HL-60 (cell line): ENCODE measurements around the gene CFAP97D2.

Source experiments
- CTCF ChIP-seq: IDR thresholded peaks from one replicate; pipeline ENCODE4 v1.5.1; 2011; ENCODE audit warnings: low read length, control low read depth, inconsistent platforms; ENCODE audit not compliant: insufficient read depth
- GABPA ChIP-seq: IDR thresholded peaks from 2 replicates; pipeline ENCODE4 v1.6.1; 2012; ENCODE audit warnings: low read depth
- POLR2AphosphoS5 ChIP-seq: IDR thresholded peaks from 2 replicates; pipeline ENCODE4 v1.6.1; 2012; ENCODE audit warnings: low read depth
- SPI1 ChIP-seq: IDR thresholded peaks from 2 replicates; pipeline ENCODE4 v1.6.1; 2012; ENCODE audit warnings: low read depth, mild to moderate bottlenecking, borderline replicate concordance
- TF ChIP-seq, protein P1 (sequence below): IDR thresholded peaks from 2 replicates; pipeline ENCODE4 v1.6.1; 2012; ENCODE audit warnings: low read depth; ENCODE audit not compliant: insufficient replicate concordance

GRCh38 chr13:114177245-114178010 is 1.6 kb upstream of the CFAP97D2 start:
- TF ChIP-seq CTCF, result no peak
- no peak for TF ChIP-seq GABPA
- TF ChIP-seq, protein P1, sequence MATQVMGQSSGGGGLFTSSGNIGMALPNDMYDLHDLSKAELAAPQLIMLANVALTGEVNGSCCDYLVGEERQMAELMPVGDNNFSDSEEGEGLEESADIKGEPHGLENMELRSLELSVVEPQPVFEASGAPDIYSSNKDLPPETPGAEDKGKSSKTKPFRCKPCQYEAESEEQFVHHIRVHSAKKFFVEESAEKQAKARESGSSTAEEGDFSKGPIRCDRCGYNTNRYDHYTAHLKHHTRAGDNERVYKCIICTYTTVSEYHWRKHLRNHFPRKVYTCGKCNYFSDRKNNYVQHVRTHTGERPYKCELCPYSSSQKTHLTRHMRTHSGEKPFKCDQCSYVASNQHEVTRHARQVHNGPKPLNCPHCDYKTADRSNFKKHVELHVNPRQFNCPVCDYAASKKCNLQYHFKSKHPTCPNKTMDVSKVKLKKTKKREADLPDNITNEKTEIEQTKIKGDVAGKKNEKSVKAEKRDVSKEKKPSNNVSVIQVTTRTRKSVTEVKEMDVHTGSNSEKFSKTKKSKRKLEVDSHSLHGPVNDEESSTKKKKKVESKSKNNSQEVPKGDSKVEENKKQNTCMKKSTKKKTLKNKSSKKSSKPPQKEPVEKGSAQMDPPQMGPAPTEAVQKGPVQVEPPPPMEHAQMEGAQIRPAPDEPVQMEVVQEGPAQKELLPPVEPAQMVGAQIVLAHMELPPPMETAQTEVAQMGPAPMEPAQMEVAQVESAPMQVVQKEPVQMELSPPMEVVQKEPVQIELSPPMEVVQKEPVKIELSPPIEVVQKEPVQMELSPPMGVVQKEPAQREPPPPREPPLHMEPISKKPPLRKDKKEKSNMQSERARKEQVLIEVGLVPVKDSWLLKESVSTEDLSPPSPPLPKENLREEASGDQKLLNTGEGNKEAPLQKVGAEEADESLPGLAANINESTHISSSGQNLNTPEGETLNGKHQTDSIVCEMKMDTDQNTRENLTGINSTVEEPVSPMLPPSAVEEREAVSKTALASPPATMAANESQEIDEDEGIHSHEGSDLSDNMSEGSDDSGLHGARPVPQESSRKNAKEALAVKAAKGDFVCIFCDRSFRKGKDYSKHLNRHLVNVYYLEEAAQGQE, result no peak
- no peak for TF ChIP-seq POLR2AphosphoS5
- TF ChIP-seq SPI1, result no peak
